Measurements from ENCODE around the gene NFKB1. TPM values are rescaled to one million over a fixed set of nuclear protein-coding genes. Genes with fewer than 3 reads are reported as not detected.
"Not testable (repeated sequence)": the region's sequence is repeated elsewhere in the genome, so short reads cannot be mapped to it uniquely, and the experiment has no call there.

Gene NFKB1
- total RNA-seq, 4 donors from 2014 or later, result 32.9 to 56.0 (median 40.9) TPM

DNA sequence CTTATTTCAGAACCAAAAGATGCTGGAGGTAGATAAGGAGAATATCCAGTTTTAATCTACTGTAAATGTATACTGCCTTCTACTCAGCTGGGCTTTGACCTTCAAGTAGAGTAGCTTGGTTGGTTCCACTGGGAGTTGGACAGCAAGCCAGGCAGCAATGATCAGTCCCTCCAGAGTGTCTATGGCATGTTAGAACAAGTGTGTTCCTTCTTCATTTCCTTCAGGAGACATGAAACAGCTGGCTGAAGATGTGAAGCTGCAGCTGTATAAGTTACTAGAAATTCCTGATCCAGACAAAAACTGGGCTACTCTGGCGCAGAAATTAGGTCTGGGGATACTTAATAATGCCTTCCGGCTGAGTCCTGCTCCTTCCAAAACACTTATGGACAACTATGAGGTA is 111.1 kb downstream of the NFKB1 start:
- TF ChIP-seq, protein P1, sequence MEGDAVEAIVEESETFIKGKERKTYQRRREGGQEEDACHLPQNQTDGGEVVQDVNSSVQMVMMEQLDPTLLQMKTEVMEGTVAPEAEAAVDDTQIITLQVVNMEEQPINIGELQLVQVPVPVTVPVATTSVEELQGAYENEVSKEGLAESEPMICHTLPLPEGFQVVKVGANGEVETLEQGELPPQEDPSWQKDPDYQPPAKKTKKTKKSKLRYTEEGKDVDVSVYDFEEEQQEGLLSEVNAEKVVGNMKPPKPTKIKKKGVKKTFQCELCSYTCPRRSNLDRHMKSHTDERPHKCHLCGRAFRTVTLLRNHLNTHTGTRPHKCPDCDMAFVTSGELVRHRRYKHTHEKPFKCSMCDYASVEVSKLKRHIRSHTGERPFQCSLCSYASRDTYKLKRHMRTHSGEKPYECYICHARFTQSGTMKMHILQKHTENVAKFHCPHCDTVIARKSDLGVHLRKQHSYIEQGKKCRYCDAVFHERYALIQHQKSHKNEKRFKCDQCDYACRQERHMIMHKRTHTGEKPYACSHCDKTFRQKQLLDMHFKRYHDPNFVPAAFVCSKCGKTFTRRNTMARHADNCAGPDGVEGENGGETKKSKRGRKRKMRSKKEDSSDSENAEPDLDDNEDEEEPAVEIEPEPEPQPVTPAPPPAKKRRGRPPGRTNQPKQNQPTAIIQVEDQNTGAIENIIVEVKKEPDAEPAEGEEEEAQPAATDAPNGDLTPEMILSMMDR (IDR thresholded peaks at IDR 0.05), result no peak
- TF ChIP-seq POLR2A (IDR thresholded peaks at IDR 0.05) (no peak), EP300 (IDR thresholded peaks at IDR 0.05) (no peak), POLR2AphosphoS5 (IDR thresholded peaks at IDR 0.05) (no peak)
- peak overlapping the region; percentile 67 for H3K27ac ChIP-seq
- WGBS, result 55% methylated on average over 2 of the region's 2 CpGs
- peaks cover 17% of the 10 kb centered on the region for H3K4me1 ChIP-seq
- DNase-seq (ENCODE audit: low spot score in 2 of 2), result no peak
- no peaks in the 10 kb centered on the region for H3K9me3 ChIP-seq
- no peaks in the 10 kb centered on the region for H3K27me3 ChIP-seq
- H3K36me3 ChIP-seq, result peaks cover 93% of the 10 kb centered on the region
- H3K4me3 ChIP-seq, result no peak overlapping the region

DNA sequence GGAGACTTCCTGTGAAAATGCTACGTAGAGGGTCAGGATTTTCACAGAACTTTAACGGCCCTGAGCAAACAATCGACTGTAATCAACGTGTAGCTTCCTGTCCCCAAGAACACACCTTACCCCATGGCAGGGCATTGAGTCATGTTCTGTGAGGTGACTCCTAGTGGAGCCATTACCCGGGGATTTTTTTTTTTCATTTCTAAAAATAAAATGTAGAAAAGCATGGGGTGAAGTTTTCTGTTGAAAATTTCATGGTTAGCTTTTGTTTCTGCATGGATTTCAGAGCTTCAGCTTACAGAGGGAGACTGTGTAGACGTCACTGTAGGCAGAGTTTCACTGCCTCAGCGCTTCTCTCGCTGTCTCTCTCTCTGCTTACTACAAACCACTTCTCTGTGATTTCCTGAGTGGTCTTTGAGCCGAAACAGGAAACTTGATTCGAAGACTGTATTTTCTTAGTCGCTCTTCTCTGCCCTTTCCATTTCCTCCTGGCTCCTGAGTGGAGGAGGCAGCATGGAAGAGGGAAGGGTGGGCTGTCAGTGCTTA is 111.7 kb downstream of the NFKB1 start:
- TF ChIP-seq POLR2AphosphoS5 (IDR thresholded peaks at IDR 0.05) (no peak), POLR2A (IDR thresholded peaks at IDR 0.05) (no peak), EP300 (IDR thresholded peaks at IDR 0.05) (no peak)
- TF ChIP-seq, protein P1 (IDR thresholded peaks at IDR 0.05), result no peak
- DNase-seq (ENCODE audit: low spot score in 2 of 2), result no peak
- no peak overlapping the region for H3K4me3 ChIP-seq
- no peaks in the 10 kb centered on the region for H3K9me3 ChIP-seq
- 55% methylated on average over 11 of the region's 11 CpGs for WGBS
- peaks cover 89% of the 10 kb centered on the region for H3K36me3 ChIP-seq
- H3K27ac ChIP-seq, result peak overlapping the region; percentile 67
- H3K27me3 ChIP-seq, result no peaks in the 10 kb centered on the region
- peaks cover 17% of the 10 kb centered on the region for H3K4me1 ChIP-seq

DNA sequence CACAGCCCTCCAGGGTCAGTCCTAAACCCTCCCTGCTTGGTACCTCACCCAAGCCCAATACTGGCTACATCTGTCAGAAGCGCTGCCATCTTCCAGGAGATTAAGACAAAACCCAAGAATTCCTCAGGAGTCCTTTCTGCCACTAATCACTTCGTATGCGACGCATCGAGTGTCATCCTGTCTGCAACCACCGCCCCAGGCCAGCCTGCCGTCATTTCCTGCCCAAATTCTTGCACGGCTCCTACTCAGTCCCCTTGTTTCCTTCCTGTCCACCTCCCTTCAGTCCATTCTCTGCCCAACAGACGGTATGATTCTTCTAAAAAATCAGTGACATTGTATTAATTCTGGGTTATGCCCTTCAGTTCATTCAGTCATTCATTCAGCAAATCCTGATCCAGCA is 113.6 kb downstream of the NFKB1 start:
- no peak overlapping the region for H3K4me3 ChIP-seq
- H3K36me3 ChIP-seq, result peaks cover 73% of the 10 kb centered on the region
- WGBS, result 74% methylated on average over 9 of the region's 9 CpGs
- H3K27me3 ChIP-seq, result no peaks in the 10 kb centered on the region
- H3K27ac ChIP-seq, result no peak overlapping the region
- no peak for DNase-seq (ENCODE audit: low spot score in 2 of 2)
- TF ChIP-seq, protein P1 (IDR thresholded peaks at IDR 0.05), result no peak
- TF ChIP-seq POLR2AphosphoS5 (IDR thresholded peaks at IDR 0.05) (no peak), EP300 (IDR thresholded peaks at IDR 0.05) (no peak), POLR2A (IDR thresholded peaks at IDR 0.05) (no peak)
- no peaks in the 10 kb centered on the region for H3K9me3 ChIP-seq
- peaks cover 17% of the 10 kb centered on the region for H3K4me1 ChIP-seq

DNA sequence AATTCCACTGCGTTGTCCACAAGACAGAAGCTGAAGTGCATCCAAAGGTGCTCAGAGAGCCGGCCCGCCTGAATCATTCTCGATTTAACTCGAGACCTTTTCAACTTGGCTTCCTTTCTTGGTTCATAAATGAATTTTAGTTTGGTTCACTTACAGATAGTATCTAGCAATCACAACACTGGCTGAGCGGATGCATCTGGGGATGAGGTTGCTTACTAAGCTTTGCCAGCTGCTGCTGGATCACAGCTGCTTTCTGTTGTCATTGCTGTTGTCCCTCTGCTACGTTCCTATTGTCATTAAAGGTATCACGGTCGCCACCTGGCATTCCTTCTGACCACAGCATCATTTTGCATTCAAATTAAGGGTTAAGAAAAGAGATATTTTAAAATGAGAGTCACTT is 115.5 kb downstream of the NFKB1 start:
- peaks cover 55% of the 10 kb centered on the region for H3K36me3 ChIP-seq
- peaks cover 13% of the 10 kb centered on the region for H3K4me1 ChIP-seq
- no peaks in the 10 kb centered on the region for H3K9me3 ChIP-seq
- TF ChIP-seq POLR2AphosphoS5 (IDR thresholded peaks at IDR 0.05), result no peak
- no peak for TF ChIP-seq EP300 (IDR thresholded peaks at IDR 0.05)
- TF ChIP-seq, protein P1 (IDR thresholded peaks at IDR 0.05), result no peak
- no peak for TF ChIP-seq POLR2A (IDR thresholded peaks at IDR 0.05)
- no peak overlapping the region for H3K27ac ChIP-seq
- WGBS, result 89% methylated on average over 9 of the region's 9 CpGs
- no peak for DNase-seq (ENCODE audit: low spot score in 2 of 2)
- H3K4me3 ChIP-seq, result no peak overlapping the region
- H3K27me3 ChIP-seq, result no peaks in the 10 kb centered on the region

DNA sequence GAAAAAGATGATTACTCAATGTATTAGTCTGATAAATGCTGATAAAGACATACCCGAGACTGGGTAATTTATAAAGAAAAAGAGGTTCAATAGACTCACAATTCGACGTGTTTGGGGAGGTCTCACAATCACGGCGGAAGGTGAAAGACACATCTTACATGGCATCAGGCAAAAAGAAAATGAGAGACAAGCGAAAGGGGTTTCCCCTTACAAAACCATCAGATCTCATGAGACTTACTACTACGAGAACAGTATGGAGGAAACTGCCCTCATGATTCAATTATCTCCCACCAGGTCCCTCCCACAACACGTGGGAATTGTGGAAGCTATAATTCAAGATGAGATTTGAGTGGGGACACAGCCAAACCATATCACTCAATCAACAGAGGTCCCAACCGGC is 117.9 kb downstream of the NFKB1 start:
- H3K27ac ChIP-seq, H3K27me3 ChIP-seq: not testable (repeated sequence)
- WGBS, result 75% methylated on average over 9 of the region's 9 CpGs

DNA sequence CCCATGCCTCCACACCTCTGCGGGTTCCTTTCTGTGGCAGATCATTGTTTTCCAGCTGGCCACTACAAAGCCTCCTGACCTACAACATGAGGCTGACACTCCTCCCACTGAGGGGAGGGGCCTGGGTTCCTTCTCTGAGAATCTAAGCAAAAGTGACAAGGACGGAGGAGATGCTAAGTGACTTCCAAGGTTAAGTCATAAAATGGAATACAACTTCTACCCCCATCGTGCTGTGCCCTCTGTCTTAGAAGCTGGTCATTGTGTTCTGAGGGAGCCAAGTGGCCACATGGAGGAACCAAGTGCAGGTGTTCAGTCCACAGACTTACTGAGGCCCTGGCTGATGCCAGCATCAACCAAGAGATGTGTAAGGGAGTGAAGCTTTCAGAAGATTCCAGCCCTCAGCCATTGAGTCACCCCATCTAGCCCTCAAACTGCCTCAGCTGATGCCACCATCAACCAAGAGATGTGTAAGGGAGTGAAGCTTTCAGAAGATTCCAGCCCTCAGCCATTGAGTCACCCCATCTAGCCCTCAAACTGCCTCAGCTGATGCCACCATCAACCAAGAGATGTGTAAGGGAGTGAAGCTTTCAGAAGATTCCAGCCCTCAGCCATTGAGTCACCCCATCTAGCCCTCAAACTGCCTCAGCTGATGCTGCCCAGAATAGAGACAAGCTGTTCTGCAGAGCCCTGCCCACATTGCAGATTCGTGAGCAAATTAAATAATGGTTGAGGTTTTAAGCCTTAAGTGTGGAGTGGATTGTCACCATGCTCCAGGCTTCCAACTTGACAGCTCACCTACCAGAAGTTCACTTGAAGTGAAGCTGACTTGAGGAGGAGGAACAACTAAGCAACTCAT is 118.8 kb downstream of the NFKB1 start:
- H3K4me1 ChIP-seq; H3K27me3 ChIP-seq; H3K4me3 ChIP-seq; DNase-seq (ENCODE audit: low spot score in 2 of 2); H3K9me3 ChIP-seq; H3K27ac ChIP-seq: not testable (repeated sequence)
- peaks cover 23% of the 10 kb centered on the region for H3K36me3 ChIP-seq
- 75% methylated on average over 4 of the region's 4 CpGs for WGBS

More for the DNA sequence above, 117.9 kb downstream of the NFKB1 start:
- H3K4me1 ChIP-seq; H3K4me3 ChIP-seq; DNase-seq (ENCODE audit: low spot score in 2 of 2); H3K9me3 ChIP-seq: not testable (repeated sequence)
- H3K36me3 ChIP-seq, result peaks cover 33% of the 10 kb centered on the region
